Vagina (tissue), 2 donors: ENCODE measurements around the gene ZNF2. TPM values are rescaled to one million over a fixed set of nuclear protein-coding genes. Genes with fewer than 3 reads are reported as not detected.
"Not testable (repeated sequence)": the region's sequence is repeated elsewhere in the genome, so short reads cannot be mapped to it uniquely, and the experiment has no call there.

Experiments
- DNase-seq, 2 donors: peaks; one replicate each; pipeline ENCODE4 v3.0.0-alpha.2; 2017; ENCODE audit errors: extremely low spot score in 2 of 2
- H3K27ac ChIP-seq: fragments of 200-600 bp; sonication (generic); one replicate; pipeline ENCODE4 v1.5.1; 2019
- H3K27me3 ChIP-seq: fragments of 200-600 bp; sonication (generic); one replicate; pipeline ENCODE4 v1.5.1; 2019
- H3K36me3 ChIP-seq, 2 donors: fragments of 200-600 bp; sonication (generic); one replicate each; pipeline ENCODE4 v1.5.1; 2017 to 2019
- H3K4me1 ChIP-seq: fragments of 200-600 bp; sonication (generic); one replicate; pipeline ENCODE4 v1.5.1; 2019
- H3K4me3 ChIP-seq, 2 donors: fragments of 200-600 bp; sonication (generic); 1 replicate in 1 of 2; 2 replicates in 1 of 2; pipeline ENCODE4 v1.5.1; 2016 to 2019
- H3K9me3 ChIP-seq: fragments of 200-600 bp; sonication (generic); one replicate; pipeline ENCODE4 v1.5.1; 2019
- POLR2A ChIP-seq, 2 donors: fragments of 450-650 bp; IDR thresholded peaks; one replicate each; pipeline ENCODE4 v1.6.1; 2017; ENCODE audit warnings: antibody characterized with exemption in 2 of 2, mild to moderate bottlenecking in 2 of 2, moderate library complexity in 2 of 2
- POLR2AphosphoS5 ChIP-seq, 2 donors: sonication (generic); formaldehyde crosslinking; IDR thresholded peaks; one replicate each; pipeline ENCODE4 v1.9.0; 2017; ENCODE audit warnings: antibody characterized with exemption in 2 of 2, mild to moderate bottlenecking in 2 of 2, low read depth in 1 of 2; ENCODE audit not compliant: insufficient read depth in 1 of 2
- intact Hi-C: fragments of 100-400 bp; cut with DNase I; formaldehyde crosslinking; loops from one replicate; pipeline ENCODE4 v1.15.1; 2023
- total RNA-seq: library from RNA; depleted of rRNA; stranded (reverse); fragments of >200 nt; gene quantifications from one replicate; pipeline ENCODE4 v1.2.3, GENCODE V29; 2016
- TF ChIP-seq, protein P1 (sequence below), 3 experiments: fragments of 450-650 bp in 2 of 3; fragments of 200-600 bp in 1 of 3; sonication (generic) in 1 of 3; IDR thresholded peaks; one replicate each; pipeline ENCODE4 v1.5.1; 2017 to 2019; ENCODE audit warnings: antibody characterized with exemption in 3 of 3, mild to moderate bottlenecking in 2 of 3, moderate library complexity in 2 of 3

ZNF2 gene
- total RNA-seq, 1 donor from 2014 or later, result 4.2 TPM

DNA sequence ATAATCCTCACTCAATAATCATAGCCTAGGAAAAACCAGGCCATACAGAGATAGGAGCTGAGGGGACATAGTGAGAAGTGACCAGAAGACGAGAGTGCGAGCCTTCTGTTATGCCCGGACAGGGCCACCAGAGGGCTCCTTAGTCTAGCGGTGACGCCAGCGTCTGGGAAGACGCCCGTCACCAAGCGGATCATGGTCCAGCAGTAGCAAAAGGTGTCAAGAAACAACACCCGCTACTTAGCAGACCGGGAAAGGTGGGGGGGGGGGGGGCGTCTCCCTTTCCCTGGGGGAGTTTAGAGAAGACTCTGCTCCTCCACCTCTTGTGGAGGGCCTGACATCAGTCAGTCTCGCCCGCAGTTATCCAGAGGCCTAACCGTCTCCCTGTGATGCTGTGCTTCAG lies 27.3 kb downstream of the ZNF2 start:
- H3K27me3 ChIP-seq, H3K4me3 ChIP-seq, DNase-seq, H3K9me3 ChIP-seq, H3K27ac ChIP-seq, H3K36me3 ChIP-seq, intact Hi-C loops, H3K4me1 ChIP-seq: not testable (repeated sequence)
- TF ChIP-seq, protein P1, sequence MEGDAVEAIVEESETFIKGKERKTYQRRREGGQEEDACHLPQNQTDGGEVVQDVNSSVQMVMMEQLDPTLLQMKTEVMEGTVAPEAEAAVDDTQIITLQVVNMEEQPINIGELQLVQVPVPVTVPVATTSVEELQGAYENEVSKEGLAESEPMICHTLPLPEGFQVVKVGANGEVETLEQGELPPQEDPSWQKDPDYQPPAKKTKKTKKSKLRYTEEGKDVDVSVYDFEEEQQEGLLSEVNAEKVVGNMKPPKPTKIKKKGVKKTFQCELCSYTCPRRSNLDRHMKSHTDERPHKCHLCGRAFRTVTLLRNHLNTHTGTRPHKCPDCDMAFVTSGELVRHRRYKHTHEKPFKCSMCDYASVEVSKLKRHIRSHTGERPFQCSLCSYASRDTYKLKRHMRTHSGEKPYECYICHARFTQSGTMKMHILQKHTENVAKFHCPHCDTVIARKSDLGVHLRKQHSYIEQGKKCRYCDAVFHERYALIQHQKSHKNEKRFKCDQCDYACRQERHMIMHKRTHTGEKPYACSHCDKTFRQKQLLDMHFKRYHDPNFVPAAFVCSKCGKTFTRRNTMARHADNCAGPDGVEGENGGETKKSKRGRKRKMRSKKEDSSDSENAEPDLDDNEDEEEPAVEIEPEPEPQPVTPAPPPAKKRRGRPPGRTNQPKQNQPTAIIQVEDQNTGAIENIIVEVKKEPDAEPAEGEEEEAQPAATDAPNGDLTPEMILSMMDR (IDR thresholded peaks at IDR 0.05), result peak in 2 of 3 experiments; percentile 23 to 52

DNA sequence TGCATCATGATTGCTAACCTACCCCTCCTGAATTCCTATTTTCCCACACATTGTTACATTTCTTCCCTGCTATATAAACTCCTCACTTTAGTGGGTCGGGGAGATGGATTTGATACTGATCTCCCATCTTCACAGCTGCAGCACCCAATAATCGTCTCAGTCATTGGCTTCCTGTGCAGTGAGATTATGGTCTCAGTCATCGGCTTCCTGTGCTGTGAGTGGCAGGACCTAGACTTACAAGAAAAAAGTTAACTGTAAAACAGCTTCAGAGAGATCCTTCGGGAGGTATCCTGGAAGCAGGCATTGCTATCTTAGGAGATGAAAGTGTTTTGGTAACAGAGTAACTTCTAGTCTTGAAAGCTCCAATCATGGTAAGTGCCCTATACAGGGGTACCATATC lies 38.3 kb downstream of the ZNF2 start:
- no peak for DNase-seq
- no peaks in the 10 kb centered on the region for H3K36me3 ChIP-seq
- peaks cover 22% of the 10 kb centered on the region for H3K4me1 ChIP-seq
- H3K27ac ChIP-seq, result no peak overlapping the region
- TF ChIP-seq POLR2A (IDR thresholded peaks at IDR 0.05), result no peak
- no peaks in the 10 kb centered on the region for H3K27me3 ChIP-seq
- no peak overlapping the region for H3K4me3 ChIP-seq
- no peaks in the 10 kb centered on the region for H3K9me3 ChIP-seq
- intact Hi-C loops, result no loop called here

DNA sequence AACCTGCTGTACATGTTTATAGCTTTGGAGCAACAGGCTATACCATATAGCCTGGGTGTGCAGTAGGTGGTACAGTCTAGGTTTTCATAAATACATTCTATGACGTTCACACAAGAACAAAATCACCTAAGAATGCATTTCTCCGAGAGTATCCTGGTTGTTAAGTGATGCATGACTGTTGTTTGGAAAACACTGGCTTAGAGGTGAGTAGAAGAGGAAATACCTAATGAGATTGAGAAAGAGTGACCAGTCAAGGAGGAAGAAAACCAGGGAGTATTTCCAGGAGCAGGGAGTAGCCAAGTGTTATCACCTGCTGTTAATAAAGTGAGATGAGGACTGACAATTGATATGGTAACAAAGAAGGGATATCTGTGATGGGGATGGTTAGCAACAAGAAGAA lies 38.8 kb downstream of the ZNF2 start:
- Histone ChIP-seq H3K27ac (no peak overlapping the region), H3K27me3 (no peaks in the 10 kb centered on the region), H3K36me3 (no peaks in the 10 kb centered on the region), H3K9me3 (no peaks in the 10 kb centered on the region), H3K4me3 (no peak overlapping the region), H3K4me1 (peaks cover 22% of the 10 kb centered on the region)
- TF ChIP-seq POLR2A (IDR thresholded peaks at IDR 0.05), result no peak
- TF ChIP-seq, protein P1 (IDR thresholded peaks at IDR 0.05), result no peak
- no peak for TF ChIP-seq POLR2AphosphoS5 (IDR thresholded peaks at IDR 0.05; ENCODE audit: insufficient read depth in 1 of 2, low read depth in 1 of 2)
- DNase-seq, result no peak
- intact Hi-C loops, result no loop called here

DNA sequence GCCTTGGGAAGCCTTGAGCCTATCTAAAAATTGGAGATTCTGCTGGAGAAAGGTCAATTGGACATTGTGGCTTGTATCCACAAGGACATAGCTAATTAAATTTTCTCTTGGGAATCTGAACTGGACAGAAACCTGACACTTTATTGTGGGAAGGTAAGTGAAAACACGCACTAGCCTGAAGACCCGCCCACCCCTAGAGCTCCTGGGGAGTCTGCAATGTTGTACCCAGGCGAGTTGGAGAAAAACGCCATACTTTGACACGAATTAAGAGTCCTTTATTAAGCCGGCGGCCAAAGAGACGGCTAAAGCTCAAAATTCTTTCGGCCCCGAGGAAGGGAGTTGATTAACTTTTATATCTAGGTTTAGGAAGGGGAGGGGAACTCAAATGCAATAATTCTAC lies 40.5 kb downstream of the ZNF2 start:
- H3K4me3 ChIP-seq, result peak overlapping the region; percentile 62 to 69
- TF ChIP-seq, protein P1 (IDR thresholded peaks at IDR 0.05), result no peak
- TF ChIP-seq POLR2AphosphoS5 (IDR thresholded peaks at IDR 0.05; ENCODE audit: insufficient read depth in 1 of 2, low read depth in 1 of 2) (no peak), POLR2A (IDR thresholded peaks at IDR 0.05) (no peak)

DNA sequence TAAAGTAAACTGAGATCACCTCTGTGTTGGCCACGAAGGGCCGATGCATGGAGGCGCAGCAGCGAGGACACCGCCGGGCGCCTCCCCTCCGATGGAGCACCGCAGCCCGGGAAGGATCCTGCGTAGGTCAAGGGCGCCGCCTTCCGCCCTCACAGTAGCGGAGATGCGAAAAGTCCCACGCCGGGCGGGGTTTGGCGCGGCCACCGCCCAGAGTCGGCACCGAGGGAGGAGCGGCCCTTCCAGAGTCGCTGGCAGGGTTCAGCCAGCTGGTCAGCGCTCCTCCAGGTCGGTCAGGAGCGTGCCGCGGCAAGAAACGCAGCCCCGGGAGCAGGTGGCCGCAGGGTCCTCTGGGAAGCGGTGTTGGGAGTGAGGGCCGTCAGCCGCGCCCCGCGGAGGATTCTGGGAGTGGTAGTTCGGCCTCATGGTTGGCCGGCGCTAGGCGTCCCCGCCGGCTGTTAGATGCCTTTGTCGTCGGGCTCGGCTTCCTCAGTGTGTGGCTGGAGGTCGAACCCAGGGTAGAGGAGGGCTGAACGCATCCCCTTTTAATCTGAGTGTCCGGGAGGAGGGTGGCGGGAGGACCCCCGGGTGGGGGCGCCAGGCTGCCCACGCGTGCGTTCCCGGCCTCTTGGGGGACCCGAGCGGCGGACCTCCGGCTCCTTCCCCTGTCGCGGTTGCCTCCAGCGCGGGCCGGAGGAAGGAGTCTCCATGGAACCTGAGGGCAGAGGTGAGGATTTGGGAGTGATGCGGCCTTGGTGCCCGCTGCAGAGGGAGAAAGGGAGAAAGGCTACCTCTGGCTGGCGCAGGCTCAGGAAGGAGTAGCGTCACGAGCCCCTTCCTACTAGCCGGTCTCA lies 41.7 kb downstream of the ZNF2 start, which contains the start of gene ZNF892:
TSS of gene ZNF892 (plus strand) at position 411 of the 851 bp plus-strand sequence. CDS start at position 706, 295 bp downstream.
- intact Hi-C loops, result no loop called here
- peak within 1 kb of the TSS; percentile 68 for H3K27ac ChIP-seq
- TF ChIP-seq POLR2A (IDR thresholded peaks at IDR 0.05), result no peak
- TF ChIP-seq, protein P1 (IDR thresholded peaks at IDR 0.05), result peak in 2 of 3 experiments; percentile 15 to 66
- peak; percentile 87 to 92 for TF ChIP-seq POLR2AphosphoS5 (IDR thresholded peaks at IDR 0.05; ENCODE audit: insufficient read depth in 1 of 2, low read depth in 1 of 2)

More for the DNA sequence above, 40.5 kb downstream of the ZNF2 start:
- Histone ChIP-seq H3K27ac (no peak overlapping the region), H3K9me3 (no peaks in the 10 kb centered on the region), H3K27me3 (no peaks in the 10 kb centered on the region), H3K36me3 (peaks cover 0 to 11% of the 10 kb centered on the region in 2 donors), H3K4me1 (peaks cover 22% of the 10 kb centered on the region)
- DNase-seq, result no peak
- intact Hi-C loops, result no loop called here

More for the DNA sequence above, 41.7 kb downstream of the ZNF2 start, which contains the start of gene ZNF892:
- Histone ChIP-seq H3K4me3 (peak within 1 kb of the TSS; percentile 62 to 69), H3K27me3 (no peaks in the 10 kb centered on the region), H3K9me3 (peaks cover 10% of the 10 kb centered on the region), H3K36me3 (peaks cover 0 to 23% of the 10 kb centered on the region in 2 donors), H3K4me1 (peaks cover 22% of the 10 kb centered on the region)
- DNase-seq, result peak in 1 of 2 donors; percentile 91
